22Rv1 (cell line): ENCODE results near the gene VASP.

Source experiments
- ZFX ChIP-seq: fragments of 450-650 bp; IDR thresholded peaks from 2 replicates; pipeline ENCODE4 v1.6.1; 2017; ENCODE audit warnings: antibody characterized with exemption, borderline replicate concordance
- TF ChIP-seq, protein P1 (sequence below): fragments of 450-650 bp; IDR thresholded peaks from 2 replicates; pipeline ENCODE4 v1.5.1; 2017; ENCODE audit warnings: mild to moderate bottlenecking

DNA sequence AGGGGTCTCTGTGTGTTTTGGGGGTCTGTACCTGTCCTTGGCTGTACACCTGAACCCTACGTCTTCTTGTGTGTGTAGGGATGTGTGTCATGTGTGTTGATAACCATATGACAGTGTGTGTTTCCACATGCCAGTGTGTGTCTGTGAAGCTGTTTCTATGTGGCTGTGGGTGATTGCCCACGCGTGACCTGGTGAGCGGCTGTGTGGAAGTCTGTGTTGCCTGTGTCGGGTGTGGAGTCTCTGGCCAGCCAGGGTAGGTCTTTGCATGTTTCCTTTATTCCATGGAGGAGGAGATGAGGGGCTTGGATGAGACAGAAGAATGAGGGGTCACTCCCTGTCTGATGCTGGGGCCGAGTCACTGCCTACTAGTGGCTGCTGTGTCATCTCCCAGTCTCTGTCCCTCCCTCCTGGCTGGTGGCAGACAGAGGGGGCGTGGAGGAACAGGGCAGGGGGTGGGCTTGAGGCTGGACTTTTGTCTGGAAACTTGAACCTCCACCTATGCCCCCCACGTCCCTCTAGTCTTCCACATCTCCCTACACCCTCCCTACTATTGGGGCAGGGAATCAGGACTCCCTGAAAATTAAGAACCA, 42.3 kb upstream of the VASP start:
- TF ChIP-seq, protein P1, sequence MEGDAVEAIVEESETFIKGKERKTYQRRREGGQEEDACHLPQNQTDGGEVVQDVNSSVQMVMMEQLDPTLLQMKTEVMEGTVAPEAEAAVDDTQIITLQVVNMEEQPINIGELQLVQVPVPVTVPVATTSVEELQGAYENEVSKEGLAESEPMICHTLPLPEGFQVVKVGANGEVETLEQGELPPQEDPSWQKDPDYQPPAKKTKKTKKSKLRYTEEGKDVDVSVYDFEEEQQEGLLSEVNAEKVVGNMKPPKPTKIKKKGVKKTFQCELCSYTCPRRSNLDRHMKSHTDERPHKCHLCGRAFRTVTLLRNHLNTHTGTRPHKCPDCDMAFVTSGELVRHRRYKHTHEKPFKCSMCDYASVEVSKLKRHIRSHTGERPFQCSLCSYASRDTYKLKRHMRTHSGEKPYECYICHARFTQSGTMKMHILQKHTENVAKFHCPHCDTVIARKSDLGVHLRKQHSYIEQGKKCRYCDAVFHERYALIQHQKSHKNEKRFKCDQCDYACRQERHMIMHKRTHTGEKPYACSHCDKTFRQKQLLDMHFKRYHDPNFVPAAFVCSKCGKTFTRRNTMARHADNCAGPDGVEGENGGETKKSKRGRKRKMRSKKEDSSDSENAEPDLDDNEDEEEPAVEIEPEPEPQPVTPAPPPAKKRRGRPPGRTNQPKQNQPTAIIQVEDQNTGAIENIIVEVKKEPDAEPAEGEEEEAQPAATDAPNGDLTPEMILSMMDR, result no peak
- TF ChIP-seq ZFX, result no peak
